DOHH2 (cell line): ENCODE measurements around the gene TAF11.
"Not testable (repeated sequence)": the region's sequence is repeated elsewhere in the genome, so short reads cannot be mapped to it uniquely, and the experiment has no call there.

Experiments used
- H3F3A ChIP-seq: fragments of 200-600 bp; sonication (generic), shearing (Covaris generic); 2 replicates; pipeline ENCODE4 v1.6.0; 2016; ENCODE audit warnings: antibody characterized with exemption, mild to moderate bottlenecking; ENCODE audit not compliant: control insufficient read depth, insufficient read depth
- H3K27ac ChIP-seq: fragments of 200-600 bp; sonication (generic); 2 replicates; pipeline ENCODE4 v1.5.1; 2014; ENCODE audit warnings: low read depth, mild to moderate bottlenecking, low read length, moderate library complexity
- H3K27me3 ChIP-seq: fragments of 200-600 bp; sonication (generic); 2 replicates; pipeline ENCODE4 v1.6.1; 2014; ENCODE audit warnings: mild to moderate bottlenecking, low read length, mixed read lengths; ENCODE audit not compliant: control insufficient read depth
- H3K36me3 ChIP-seq: fragments of 200-600 bp; sonication (generic); 2 replicates; pipeline ENCODE4 v1.6.1; 2014; ENCODE audit warnings: mild to moderate bottlenecking, low read length, moderate library complexity, mixed read lengths; ENCODE audit not compliant: control insufficient read depth
- H3K4me1 ChIP-seq: fragments of 200-600 bp; sonication (generic); 2 replicates; pipeline ENCODE4 v1.6.1; 2014; ENCODE audit warnings: mild to moderate bottlenecking, low read length, mixed read lengths; ENCODE audit not compliant: control insufficient read depth
- H3K4me2 ChIP-seq: fragments of 200-600 bp; sonication (generic); 2 replicates; pipeline ENCODE4 v1.6.0; 2014; ENCODE audit warnings: mild to moderate bottlenecking, low read length, moderate library complexity
- H3K4me3 ChIP-seq: fragments of 200-600 bp; sonication (generic); 2 replicates; pipeline ENCODE4 v1.5.1; 2014; ENCODE audit warnings: mild to moderate bottlenecking, low read length, mixed read lengths
- H3K79me2 ChIP-seq: fragments of 200-600 bp; sonication (generic); 2 replicates; pipeline ENCODE4 v1.6.1; 2014; ENCODE audit warnings: mild to moderate bottlenecking, low read length, mixed read lengths; ENCODE audit not compliant: control insufficient read depth
- H3K9me2 ChIP-seq: fragments of 200-600 bp; sonication (generic); replicated peaks from 2 replicates; pipeline ENCODE4 v1.6.1; 2014; ENCODE audit warnings: mild to moderate bottlenecking, low read length, mixed read lengths; ENCODE audit not compliant: control insufficient read depth
- H3K9me3 ChIP-seq: fragments of 200-600 bp; sonication (generic); 2 replicates; pipeline ENCODE4 v1.6.1; 2014; ENCODE audit warnings: antibody characterized with exemption, low read length, mixed read lengths; ENCODE audit not compliant: control insufficient read depth, insufficient read depth
- H4K20me1 ChIP-seq: fragments of 200-600 bp; sonication (generic); 2 replicates; pipeline ENCODE4 v1.6.0; 2014; ENCODE audit warnings: low read depth, mild to moderate bottlenecking, antibody characterized with exemption, low read length, moderate library complexity; ENCODE audit not compliant: control insufficient read depth, insufficient read depth
- EZH2phosphoT487 ChIP-seq: fragments of 200-600 bp; sonication (generic); IDR thresholded peaks from 2 replicates; pipeline ENCODE4 v1.6.1; 2017; ENCODE audit warnings: borderline replicate concordance, mild to moderate bottlenecking, antibody characterized with exemption, low read length, moderate library complexity, mixed read lengths
- TF ChIP-seq, protein P1 (sequence below): fragments of 200-600 bp; sonication (generic); IDR thresholded peaks from one replicate; pipeline ENCODE4 v1.5.1; 2014; ENCODE audit warnings: antibody characterized with exemption, mild to moderate bottlenecking, low read depth, low read length; ENCODE audit not compliant: poor library complexity, severe bottlenecking

TAF11 gene, protein sequence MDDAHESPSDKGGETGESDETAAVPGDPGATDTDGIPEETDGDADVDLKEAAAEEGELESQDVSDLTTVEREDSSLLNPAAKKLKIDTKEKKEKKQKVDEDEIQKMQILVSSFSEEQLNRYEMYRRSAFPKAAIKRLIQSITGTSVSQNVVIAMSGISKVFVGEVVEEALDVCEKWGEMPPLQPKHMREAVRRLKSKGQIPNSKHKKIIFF

DNA sequence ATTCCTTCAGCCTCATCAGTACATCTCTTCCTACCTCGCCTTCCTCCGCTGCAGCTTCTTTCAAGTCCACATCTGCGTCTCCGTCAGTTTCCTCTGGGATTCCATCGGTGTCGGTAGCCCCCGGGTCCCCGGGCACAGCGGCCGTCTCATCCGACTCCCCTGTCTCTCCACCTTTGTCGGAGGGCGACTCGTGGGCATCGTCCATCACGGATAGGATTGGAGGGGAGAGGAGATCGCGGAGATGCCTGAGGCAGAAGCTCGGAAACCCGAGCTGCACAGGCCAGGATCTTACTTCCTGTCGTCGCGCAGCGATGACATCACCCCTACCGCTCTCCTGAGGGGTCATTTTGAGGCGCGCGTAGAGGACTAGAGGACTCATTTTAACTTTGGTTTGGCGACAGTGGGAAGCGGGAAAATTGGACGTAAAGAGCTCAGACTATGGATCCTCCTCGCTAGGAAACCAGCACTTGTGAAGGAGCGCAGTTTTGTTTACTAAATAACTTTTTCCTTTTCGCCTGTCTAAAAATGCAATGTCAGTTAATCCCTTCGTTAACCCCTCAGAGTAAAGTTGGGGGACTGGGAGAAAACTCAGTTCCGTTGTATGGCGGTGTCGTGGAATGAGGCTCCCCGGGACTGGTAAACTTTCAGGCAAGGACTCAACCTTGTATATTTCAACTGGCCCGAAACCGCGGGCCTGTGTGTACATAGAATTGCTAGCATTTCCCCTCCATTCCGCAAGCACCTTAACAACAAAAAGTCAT is at the start of gene TAF11:
Gene TAF11 (minus strand): TSS at position 290 of the 761 bp plus-strand sequence. CDS start 85 bp downstream, at position 205.
- H3K79me2 ChIP-seq, result peaks cover 66% of the 10 kb centered on the region
- peaks cover 21% of the 10 kb centered on the region for H3K4me1 ChIP-seq
- no peaks in the 10 kb centered on the region for H3K9me2 ChIP-seq
- H3F3A ChIP-seq, result 0 out of 2 replicates have a peak, but pooled peaks cover 8% of the 10 kb centered on the region
- H3K4me2 ChIP-seq, result peak within 1 kb of the TSS; percentile 63
- H4K20me1 ChIP-seq, result no peaks in the 10 kb centered on the region
- peak within 1 kb of the TSS; percentile 100 for H3K4me3 ChIP-seq
- H3K27ac ChIP-seq, result peak within 1 kb of the TSS; percentile 62
- TF ChIP-seq EZH2phosphoT487, result no peak
- TF ChIP-seq, protein P1, sequence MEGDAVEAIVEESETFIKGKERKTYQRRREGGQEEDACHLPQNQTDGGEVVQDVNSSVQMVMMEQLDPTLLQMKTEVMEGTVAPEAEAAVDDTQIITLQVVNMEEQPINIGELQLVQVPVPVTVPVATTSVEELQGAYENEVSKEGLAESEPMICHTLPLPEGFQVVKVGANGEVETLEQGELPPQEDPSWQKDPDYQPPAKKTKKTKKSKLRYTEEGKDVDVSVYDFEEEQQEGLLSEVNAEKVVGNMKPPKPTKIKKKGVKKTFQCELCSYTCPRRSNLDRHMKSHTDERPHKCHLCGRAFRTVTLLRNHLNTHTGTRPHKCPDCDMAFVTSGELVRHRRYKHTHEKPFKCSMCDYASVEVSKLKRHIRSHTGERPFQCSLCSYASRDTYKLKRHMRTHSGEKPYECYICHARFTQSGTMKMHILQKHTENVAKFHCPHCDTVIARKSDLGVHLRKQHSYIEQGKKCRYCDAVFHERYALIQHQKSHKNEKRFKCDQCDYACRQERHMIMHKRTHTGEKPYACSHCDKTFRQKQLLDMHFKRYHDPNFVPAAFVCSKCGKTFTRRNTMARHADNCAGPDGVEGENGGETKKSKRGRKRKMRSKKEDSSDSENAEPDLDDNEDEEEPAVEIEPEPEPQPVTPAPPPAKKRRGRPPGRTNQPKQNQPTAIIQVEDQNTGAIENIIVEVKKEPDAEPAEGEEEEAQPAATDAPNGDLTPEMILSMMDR, result no peak
- H3K9me3 ChIP-seq, result no peaks in the 10 kb centered on the region
- H3K36me3 ChIP-seq, result peaks cover 28% of the 10 kb centered on the region
- no peaks in the 10 kb centered on the region for H3K27me3 ChIP-seq

DNA sequence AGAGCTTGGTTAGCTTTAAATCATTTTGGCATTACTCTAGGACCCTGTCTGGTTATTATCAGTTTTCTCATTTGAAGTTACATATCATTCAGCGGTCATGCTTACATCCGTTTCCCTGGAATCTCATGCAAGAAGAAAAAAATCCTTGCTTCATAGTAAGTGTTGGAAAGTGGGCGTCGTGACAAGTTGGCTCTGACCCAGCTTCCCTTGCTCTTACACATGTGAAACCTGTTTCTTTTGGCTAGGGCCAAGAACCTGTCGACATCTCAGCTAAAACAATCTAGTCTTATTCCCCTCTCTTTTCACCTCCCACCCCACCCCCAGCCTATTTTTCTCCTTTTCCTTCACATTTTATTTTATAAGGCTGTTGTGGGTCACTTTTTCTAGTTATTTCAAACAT is 46.7 kb upstream of the TAF11 start:
- Histone ChIP-seq H3K9me3 (no peaks in the 10 kb centered on the region), H3K4me2 (no peak overlapping the region), H3K27me3 (no peaks in the 10 kb centered on the region), H3K27ac (no peak overlapping the region), H3K79me2 (no peaks in the 10 kb centered on the region), H3F3A (no peaks in the 10 kb centered on the region), H3K36me3 (no peaks in the 10 kb centered on the region), H4K20me1 (no peaks in the 10 kb centered on the region), H3K9me2 (no peaks in the 10 kb centered on the region), H3K4me3 (no peak overlapping the region), H3K4me1 (peaks cover 5% of the 10 kb centered on the region)
- no peak for TF ChIP-seq EZH2phosphoT487
- TF ChIP-seq, protein P1, result no peak

DNA sequence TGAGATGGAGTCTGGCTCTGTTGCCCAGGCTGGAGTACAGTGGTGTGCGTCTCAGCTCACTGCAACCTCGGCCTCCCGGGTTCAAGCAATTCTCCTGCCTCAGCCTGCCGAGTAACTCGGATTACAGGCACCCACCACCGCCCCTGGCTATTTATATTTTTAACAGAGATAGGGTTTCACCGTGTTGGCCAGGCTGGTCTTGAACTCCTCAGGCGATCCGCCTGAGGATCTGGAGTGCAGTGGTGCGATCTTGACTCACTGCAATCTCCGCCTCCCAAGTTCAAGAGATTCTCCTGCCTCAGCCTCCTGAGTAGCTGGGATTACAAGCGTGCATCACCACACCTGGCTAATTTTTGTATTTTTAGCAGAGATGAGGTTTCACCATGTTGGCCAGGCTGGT is 44.4 kb upstream of the TAF11 start:
- not testable (repeated sequence) for H3K9me3 ChIP-seq, H3K9me2 ChIP-seq, H4K20me1 ChIP-seq, H3K79me2 ChIP-seq, H3K4me2 ChIP-seq, H3K36me3 ChIP-seq, H3K4me3 ChIP-seq, H3K27me3 ChIP-seq, H3F3A ChIP-seq, H3K4me1 ChIP-seq, H3K27ac ChIP-seq

DNA sequence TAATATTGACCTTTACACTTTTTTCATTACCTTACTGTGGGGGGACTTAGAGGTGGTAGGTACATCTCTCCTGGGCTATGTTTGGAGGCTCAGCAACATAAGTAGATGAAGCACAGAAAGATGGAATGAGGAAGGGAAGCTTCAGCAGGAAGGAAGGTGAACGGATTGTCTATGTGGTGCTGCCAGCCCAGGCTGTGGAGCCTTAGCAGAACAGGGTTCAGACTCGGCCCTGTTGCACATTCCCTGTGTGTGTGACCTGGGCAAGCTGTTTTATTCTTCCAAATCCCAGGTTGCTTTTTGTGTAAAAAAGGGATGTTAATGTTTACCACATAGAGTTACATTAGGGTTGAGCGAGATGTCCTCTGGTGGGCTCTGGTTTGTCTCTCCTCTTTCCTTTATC is 42.4 kb upstream of the TAF11 start:
- Histone ChIP-seq H3K4me2 (no peak overlapping the region), H3K4me3 (no peak overlapping the region), H3F3A (no peaks in the 10 kb centered on the region), H3K9me3 (no peaks in the 10 kb centered on the region), H3K36me3 (no peaks in the 10 kb centered on the region), H3K9me2 (no peaks in the 10 kb centered on the region), H4K20me1 (peaks cover 2% of the 10 kb centered on the region; the same call in 1 of the 2 replicates), H3K4me1 (peaks cover 3% of the 10 kb centered on the region), H3K27me3 (no peaks in the 10 kb centered on the region), H3K79me2 (no peaks in the 10 kb centered on the region), H3K27ac (no peak overlapping the region)
- no peak for TF ChIP-seq EZH2phosphoT487
